ENCODE measurements around the gene CEMIP. TPM values are rescaled to one million over a fixed set of nuclear protein-coding genes. Genes with fewer than 3 reads are reported as not detected.

CEMIP gene
- polyA plus RNA-seq, 1 donor (not counting 4 experiments of a cell fraction or from before 2014, with no cell fraction given): 2.3 TPM

DNA sequence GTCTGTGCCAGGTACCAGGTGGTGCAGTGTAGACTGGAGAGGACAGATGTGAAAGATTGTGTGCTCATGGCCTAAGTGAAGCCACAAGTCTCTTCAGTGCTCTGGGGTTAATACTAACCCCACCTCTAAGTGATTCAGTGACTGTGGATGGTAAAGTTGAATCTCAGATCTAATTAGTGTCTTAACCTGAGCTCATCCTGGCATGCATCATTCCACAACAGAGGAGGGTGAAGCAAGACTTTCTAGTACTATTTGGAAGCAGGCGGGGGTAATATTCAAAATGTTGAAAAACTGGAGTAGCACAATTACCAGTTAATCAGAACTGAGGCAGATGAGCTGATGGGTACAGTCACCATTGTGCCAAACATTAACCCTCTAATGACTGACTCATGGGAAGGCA, 213.3 kb downstream of the CEMIP start:
- H3K9ac ChIP-seq (ENCODE audit: control insufficient read depth, extremely low read depth, insufficient read depth, low read length): no peak overlapping the region
- dilution Hi-C loops (cut with MboI; ENCODE audit: extremely low pct_ligation_motif_present, low sequenced_read_pairs): no loop called here
- no peak for FAIRE-seq
- no peak overlapping the region for H2AFZ ChIP-seq (ENCODE audit: control insufficient read depth, low read length)
- no peak overlapping the region for H3K4me2 ChIP-seq (ENCODE audit: control insufficient read depth, extremely low read depth, insufficient read depth, low read depth, low read length)
- H3K36me3 ChIP-seq (ENCODE audit: control insufficient read depth in 2 of 2, extremely low read depth in 1 of 2, insufficient read depth in 2 of 2, low read length in 2 of 2): no peaks in the 10 kb centered on the region
- peaks cover 22% of the 10 kb centered on the region for H3K79me2 ChIP-seq (ENCODE audit: control insufficient read depth, insufficient read depth, low read length)
- H3K27ac ChIP-seq (ENCODE audit: control insufficient read depth, insufficient read depth, low read length): no peak overlapping the region
- H3K9me1 ChIP-seq (ENCODE audit: control insufficient read depth, extremely low read depth, insufficient read depth, low read length): no peaks in the 10 kb centered on the region
- H3K4me3 ChIP-seq (ENCODE audit: control insufficient read depth in 2 of 3, extremely low read depth in 1 of 3, insufficient read depth in 2 of 3, low read depth in 1 of 3, low read length in 3 of 3): no peak overlapping the region
- no peaks in the 10 kb centered on the region for H3K9me3 ChIP-seq (ENCODE audit: control insufficient read depth, low read depth, low read length)
- no peaks in the 10 kb centered on the region for H4K20me1 ChIP-seq (ENCODE audit: control insufficient read depth, extremely low read depth, insufficient read depth, low read length)
- no peak for DNase-seq (ENCODE audit: low read depth, low spot score)
- peaks cover 38% of the 10 kb centered on the region for H3K4me1 ChIP-seq (ENCODE audit: control insufficient read depth, extremely low read depth, insufficient read depth, low read length)
- no peaks in the 10 kb centered on the region for H3K27me3 ChIP-seq (ENCODE audit: control insufficient read depth, extremely low read depth, insufficient read depth, low read length)
- TF ChIP-seq, protein P1, sequence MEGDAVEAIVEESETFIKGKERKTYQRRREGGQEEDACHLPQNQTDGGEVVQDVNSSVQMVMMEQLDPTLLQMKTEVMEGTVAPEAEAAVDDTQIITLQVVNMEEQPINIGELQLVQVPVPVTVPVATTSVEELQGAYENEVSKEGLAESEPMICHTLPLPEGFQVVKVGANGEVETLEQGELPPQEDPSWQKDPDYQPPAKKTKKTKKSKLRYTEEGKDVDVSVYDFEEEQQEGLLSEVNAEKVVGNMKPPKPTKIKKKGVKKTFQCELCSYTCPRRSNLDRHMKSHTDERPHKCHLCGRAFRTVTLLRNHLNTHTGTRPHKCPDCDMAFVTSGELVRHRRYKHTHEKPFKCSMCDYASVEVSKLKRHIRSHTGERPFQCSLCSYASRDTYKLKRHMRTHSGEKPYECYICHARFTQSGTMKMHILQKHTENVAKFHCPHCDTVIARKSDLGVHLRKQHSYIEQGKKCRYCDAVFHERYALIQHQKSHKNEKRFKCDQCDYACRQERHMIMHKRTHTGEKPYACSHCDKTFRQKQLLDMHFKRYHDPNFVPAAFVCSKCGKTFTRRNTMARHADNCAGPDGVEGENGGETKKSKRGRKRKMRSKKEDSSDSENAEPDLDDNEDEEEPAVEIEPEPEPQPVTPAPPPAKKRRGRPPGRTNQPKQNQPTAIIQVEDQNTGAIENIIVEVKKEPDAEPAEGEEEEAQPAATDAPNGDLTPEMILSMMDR (optimal IDR thresholded peaks at IDR 0.05 in 1 of 3, IDR thresholded peaks at IDR 0.05 in 1 of 3, conservative IDR thresholded peaks at IDR 0.05 in 1 of 3; ENCODE audit: extremely low read depth in 1 of 3, insufficient read depth in 2 of 3, low read length in 3 of 3): no peak
- no peak for TF ChIP-seq EZH2 (IDR thresholded peaks at IDR 0.05; ENCODE audit: low read length)

DNA sequence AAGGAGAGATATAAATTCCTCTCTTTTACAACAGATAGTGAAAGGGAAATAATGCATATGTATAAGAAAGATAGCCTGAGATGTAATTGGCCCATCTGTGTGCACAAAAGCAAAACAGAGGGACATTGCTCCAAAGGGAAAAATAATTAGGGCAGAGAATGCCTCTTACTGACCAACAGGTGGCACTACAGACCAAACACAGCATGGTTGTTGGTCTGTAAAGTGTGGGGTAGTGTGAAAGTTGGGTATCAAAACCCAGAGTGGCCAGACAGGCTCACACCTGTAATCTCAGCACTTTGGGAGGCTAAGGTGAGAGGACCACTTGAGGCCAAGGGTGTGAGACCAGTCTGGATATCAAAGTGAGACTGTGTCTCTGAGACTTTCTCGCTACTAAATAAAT, 217.1 kb downstream of the CEMIP start:
- H2AFZ ChIP-seq (ENCODE audit: control insufficient read depth, low read length): no peak overlapping the region
- H3K79me2 ChIP-seq (ENCODE audit: control insufficient read depth, insufficient read depth, low read length): peaks cover 3% of the 10 kb centered on the region
- no peak overlapping the region for H3K27ac ChIP-seq (ENCODE audit: control insufficient read depth, insufficient read depth, low read length)
- H3K9ac ChIP-seq (ENCODE audit: control insufficient read depth, extremely low read depth, insufficient read depth, low read length): no peak overlapping the region
- no peaks in the 10 kb centered on the region for H3K36me3 ChIP-seq (ENCODE audit: control insufficient read depth in 2 of 2, extremely low read depth in 1 of 2, insufficient read depth in 2 of 2, low read length in 2 of 2)
- no peak overlapping the region for H3K4me2 ChIP-seq (ENCODE audit: control insufficient read depth, extremely low read depth, insufficient read depth, low read depth, low read length)
- H3K9me3 ChIP-seq (ENCODE audit: control insufficient read depth, low read depth, low read length): no peaks in the 10 kb centered on the region
- H4K20me1 ChIP-seq (ENCODE audit: control insufficient read depth, extremely low read depth, insufficient read depth, low read length): no peaks in the 10 kb centered on the region
- no peaks in the 10 kb centered on the region for H3K27me3 ChIP-seq (ENCODE audit: control insufficient read depth, extremely low read depth, insufficient read depth, low read length)
- H3K4me1 ChIP-seq (ENCODE audit: control insufficient read depth, extremely low read depth, insufficient read depth, low read length): peaks cover 23% of the 10 kb centered on the region
- no peaks in the 10 kb centered on the region for H3K9me1 ChIP-seq (ENCODE audit: control insufficient read depth, extremely low read depth, insufficient read depth, low read length)
- FAIRE-seq: no peak
- no peak for DNase-seq (ENCODE audit: low read depth, low spot score)
- no peak overlapping the region for H3K4me3 ChIP-seq (ENCODE audit: control insufficient read depth in 2 of 3, extremely low read depth in 1 of 3, insufficient read depth in 2 of 3, low read depth in 1 of 3, low read length in 3 of 3)
- no peak for TF ChIP-seq EZH2 (IDR thresholded peaks at IDR 0.05; ENCODE audit: low read length)
- TF ChIP-seq, protein P1 (optimal IDR thresholded peaks at IDR 0.05 in 1 of 3, IDR thresholded peaks at IDR 0.05 in 1 of 3, conservative IDR thresholded peaks at IDR 0.05 in 1 of 3; ENCODE audit: extremely low read depth in 1 of 3, insufficient read depth in 2 of 3, low read length in 3 of 3): peak; percentile 49 to 66 (median 63)
- dilution Hi-C loops (cut with MboI; ENCODE audit: extremely low pct_ligation_motif_present, low sequenced_read_pairs): no loop called here

Measured in keratinocyte (primary cell).